ENCODE data around the gene CEP85. TPM values are rescaled to one million over a fixed set of nuclear protein-coding genes. Genes with fewer than 3 reads are reported as not detected.
A peak's percentile ranks its signal among the peaks of the same experiment; 100 is the strongest.

Gene CEP85
- total RNA-seq, 2 experiments from 2014 or later, result 47.1 to 55.2 TPM

DNA sequence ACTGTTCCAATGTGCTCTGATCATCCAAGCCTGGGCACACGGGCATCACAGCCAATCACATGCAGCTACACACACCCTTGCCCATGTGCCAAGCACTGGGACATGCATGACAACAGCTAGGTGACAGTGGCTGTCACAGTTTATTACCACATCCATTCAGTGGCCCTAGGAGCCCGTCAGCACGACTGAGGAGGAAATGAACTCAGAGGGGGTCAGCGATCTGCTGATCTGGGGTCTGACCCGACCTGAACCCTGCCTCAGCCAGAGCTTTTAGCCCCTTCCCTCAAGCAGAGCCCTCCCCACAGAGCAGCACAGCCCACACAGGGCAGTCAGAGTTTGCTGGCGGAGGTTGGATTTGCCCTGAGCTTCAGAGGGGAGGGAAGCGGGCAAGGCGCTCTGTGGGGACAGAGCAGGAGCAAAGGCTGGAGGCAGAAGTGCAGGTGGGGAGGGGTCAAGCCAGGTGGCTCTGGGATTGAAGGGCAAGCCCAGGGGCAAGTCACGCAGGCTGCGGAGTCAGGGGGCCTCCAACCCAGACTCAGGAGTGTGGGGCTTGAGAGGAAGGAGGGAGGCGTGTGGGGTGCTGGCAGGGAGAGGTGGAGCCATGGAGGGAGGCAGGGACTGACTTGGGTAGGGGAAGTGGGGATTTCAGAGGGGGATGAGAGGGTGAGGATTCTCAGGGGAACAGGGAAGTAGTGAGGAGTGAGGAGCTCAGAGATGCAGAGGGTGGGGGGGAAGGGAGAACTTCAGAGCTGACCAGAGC is 56.3 kb downstream of the CEP85 start:
- Histone ChIP-seq H3K4me2 (ENCODE audit: low read length) (peak overlapping the region; percentile 81), H3K4me3 (ENCODE audit: low read depth, low read length, poor library complexity, severe bottlenecking) (peak overlapping the region; percentile 32), H3K79me2 (ENCODE audit: insufficient read depth, low read depth, low read length) (no peaks in the 10 kb centered on the region), H3K36me3 (ENCODE audit: insufficient read depth, low read length) (peaks cover 32% of the 10 kb centered on the region), H3K9me3 (ENCODE audit: low read length) (no peaks in the 10 kb centered on the region), H2AFZ (ENCODE audit: low read length) (no peak overlapping the region; the same call in 1 of the 2 replicates), H4K20me1 (ENCODE audit: insufficient read depth, low read length) (no peaks in the 10 kb centered on the region), H3K4me1 (ENCODE audit: insufficient read depth, low read length, poor library complexity, severe bottlenecking) (peaks cover 79% of the 10 kb centered on the region), H3K27ac (ENCODE audit: low read depth, low read length, poor library complexity, severe bottlenecking) (peak overlapping the region; percentile 98), H3K9me2 (ENCODE audit: insufficient read depth, low read length) (no peaks in the 10 kb centered on the region)
- no peak for TF ChIP-seq EZH2phosphoT487 (IDR thresholded peaks at IDR 0.05; ENCODE audit: borderline replicate concordance, low read depth, low read length)
- TF ChIP-seq, protein P1, sequence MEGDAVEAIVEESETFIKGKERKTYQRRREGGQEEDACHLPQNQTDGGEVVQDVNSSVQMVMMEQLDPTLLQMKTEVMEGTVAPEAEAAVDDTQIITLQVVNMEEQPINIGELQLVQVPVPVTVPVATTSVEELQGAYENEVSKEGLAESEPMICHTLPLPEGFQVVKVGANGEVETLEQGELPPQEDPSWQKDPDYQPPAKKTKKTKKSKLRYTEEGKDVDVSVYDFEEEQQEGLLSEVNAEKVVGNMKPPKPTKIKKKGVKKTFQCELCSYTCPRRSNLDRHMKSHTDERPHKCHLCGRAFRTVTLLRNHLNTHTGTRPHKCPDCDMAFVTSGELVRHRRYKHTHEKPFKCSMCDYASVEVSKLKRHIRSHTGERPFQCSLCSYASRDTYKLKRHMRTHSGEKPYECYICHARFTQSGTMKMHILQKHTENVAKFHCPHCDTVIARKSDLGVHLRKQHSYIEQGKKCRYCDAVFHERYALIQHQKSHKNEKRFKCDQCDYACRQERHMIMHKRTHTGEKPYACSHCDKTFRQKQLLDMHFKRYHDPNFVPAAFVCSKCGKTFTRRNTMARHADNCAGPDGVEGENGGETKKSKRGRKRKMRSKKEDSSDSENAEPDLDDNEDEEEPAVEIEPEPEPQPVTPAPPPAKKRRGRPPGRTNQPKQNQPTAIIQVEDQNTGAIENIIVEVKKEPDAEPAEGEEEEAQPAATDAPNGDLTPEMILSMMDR (conservative IDR thresholded peaks at IDR 0.05; ENCODE audit: low read length), result no peak
- BruUV-seq (replicated peaks), result no TSS peak
- intact Hi-C loops (cut with micrococcal nuclease; ENCODE audit: unreplicated experiment), result no loop called here
- POLR2A ChIA-PET, result interaction anchor here (0.6 to 11.0 kb wide), 7 partner anchors 9 to 402 kb away, joined by 3 to 273 read pairs (median 6); partner anchors contain the start of genes CD52 and UBXN11
- no peak for DNase-seq (ENCODE audit: low spot score)
- CTCF ChIA-PET (ENCODE audit: unreplicated experiment), result interaction anchor here (1.2 to 3.0 kb wide), 5 partner anchors 11 to 31 kb away, joined by 3 to 30 read pairs (median 15); partner anchors contain the start of gene CD52

GRCh38 chr1:26290882-26291261 is 56.9 kb downstream of the CEP85 start:
- DNase-seq (ENCODE audit: low spot score), result peak; percentile 85
- Histone ChIP-seq H3K4me2 (ENCODE audit: low read length) (peak overlapping the region; percentile 81), H3K4me3 (ENCODE audit: low read depth, low read length, poor library complexity, severe bottlenecking) (peak overlapping the region; percentile 13), H3K79me2 (ENCODE audit: insufficient read depth, low read depth, low read length) (no peaks in the 10 kb centered on the region), H4K20me1 (ENCODE audit: insufficient read depth, low read length) (no peaks in the 10 kb centered on the region), H3K4me1 (ENCODE audit: insufficient read depth, low read length, poor library complexity, severe bottlenecking) (peaks cover 74% of the 10 kb centered on the region), H3K9me2 (ENCODE audit: insufficient read depth, low read length) (no peaks in the 10 kb centered on the region), H3K36me3 (ENCODE audit: insufficient read depth, low read length) (peaks cover 29% of the 10 kb centered on the region), H3K9me3 (ENCODE audit: low read length) (no peaks in the 10 kb centered on the region), H3K27ac (ENCODE audit: low read depth, low read length, poor library complexity, severe bottlenecking) (peak overlapping the region; percentile 98), H2AFZ (ENCODE audit: low read length) (peak overlapping the region; percentile 6; the same call in 1 of the 2 replicates)
- ChIA-PET CTCF (ENCODE audit: unreplicated experiment) (interaction anchor here (1.2 to 3.0 kb wide), 5 partner anchors 11 to 31 kb away, joined by 3 to 30 read pairs (median 4); partner anchors contain the start of gene CD52), POLR2A (interaction anchor here (0.6 to 11.0 kb wide), 6 partner anchors 9 to 401 kb away, joined by 3 to 273 read pairs (median 6); partner anchors contain the start of genes CD52 and UBXN11)
- no TSS peak for BruUV-seq (replicated peaks)
- intact Hi-C loops (cut with micrococcal nuclease; ENCODE audit: unreplicated experiment), result no loop called here
- TF ChIP-seq EZH2phosphoT487 (IDR thresholded peaks at IDR 0.05; ENCODE audit: borderline replicate concordance, low read depth, low read length), result no peak
- TF ChIP-seq, protein P1 (conservative IDR thresholded peaks at IDR 0.05; ENCODE audit: low read length), result no peak
